Osteoblast (primary cell): ENCODE data around the gene ABHD17B. TPM values are rescaled to one million over a fixed set of nuclear protein-coding genes. Genes with fewer than 3 reads are reported as not detected.

Experiments
- DNase-seq: peaks from one replicate; pipeline ENCODE4 v3.0.0; 2011; ENCODE audit warnings: low spot score, mixed read lengths; ENCODE audit not compliant: insufficient read length; ENCODE audit errors: missing footprints
- H2AFZ ChIP-seq: 2 replicates; pipeline ENCODE4 v1.6.0; 2011; ENCODE audit warnings: mild to moderate bottlenecking, low read length
- H3K27ac ChIP-seq: 2 replicates; pipeline ENCODE4 v1.5.1; 2011; ENCODE audit warnings: mild to moderate bottlenecking, low read depth, low read length, moderate library complexity
- H3K27me3 ChIP-seq: 2 replicates; pipeline ENCODE4 v1.6.0; 2012; ENCODE audit warnings: mild to moderate bottlenecking, control low read depth, inconsistent platforms, low read length, moderate library complexity; ENCODE audit not compliant: insufficient read depth
- H3K36me3 ChIP-seq: 2 replicates; pipeline ENCODE4 v1.5.1; 2011; ENCODE audit warnings: mild to moderate bottlenecking, low read length, control low read depth, moderate library complexity; ENCODE audit not compliant: insufficient read depth
- H3K4me1 ChIP-seq: 2 replicates; pipeline ENCODE4 v1.5.1; 2011; ENCODE audit warnings: mild to moderate bottlenecking, low read length, control low read depth, moderate library complexity; ENCODE audit not compliant: insufficient read depth
- H3K4me2 ChIP-seq: 2 replicates; pipeline ENCODE4 v1.6.0; 2011; ENCODE audit warnings: mild to moderate bottlenecking, low read length; ENCODE audit not compliant: insufficient read depth
- H3K4me3 ChIP-seq: fragments of 200-600 bp; sonication (generic); 3 replicates; pipeline ENCODE4 v1.5.1; 2012; ENCODE audit warnings: mild to moderate bottlenecking, low read length, inconsistent platforms; ENCODE audit not compliant: insufficient read depth
- H3K79me2 ChIP-seq: 2 replicates; pipeline ENCODE4 v1.6.0; 2012; ENCODE audit warnings: mild to moderate bottlenecking, low read length, control low read depth, inconsistent platforms; ENCODE audit not compliant: insufficient read depth
- H3K9me3 ChIP-seq: 2 replicates; pipeline ENCODE4 v1.5.1; 2011; ENCODE audit warnings: low read depth, low read length, control low read depth
- H4K20me1 ChIP-seq: 2 replicates; pipeline ENCODE4 v1.6.0; 2012; ENCODE audit warnings: mild to moderate bottlenecking, low read length, control low read depth; ENCODE audit not compliant: insufficient read depth
- small RNA-seq: library from RNA; depleted of rRNA; stranded (forward); fragments of <200 nt; gene quantifications from one replicate; pipeline ENCODE3, GENCODE V24; 2012
- total RNA-seq: library from RNA; depleted of rRNA; stranded (reverse); fragments of >200 nt; gene quantifications from 2 replicates; pipeline ENCODE4 v1.2.3, GENCODE V29; 2012
- TF ChIP-seq, protein P1 (sequence below): IDR thresholded peaks from 2 replicates; pipeline ENCODE4 v1.5.1; 2011; ENCODE audit warnings: mild to moderate bottlenecking, low read depth, low read length, moderate library complexity; ENCODE audit errors: extremely low read depth

The ABHD17B gene
- total RNA-seq, 1 donor = 21.4 TPM

DNA sequence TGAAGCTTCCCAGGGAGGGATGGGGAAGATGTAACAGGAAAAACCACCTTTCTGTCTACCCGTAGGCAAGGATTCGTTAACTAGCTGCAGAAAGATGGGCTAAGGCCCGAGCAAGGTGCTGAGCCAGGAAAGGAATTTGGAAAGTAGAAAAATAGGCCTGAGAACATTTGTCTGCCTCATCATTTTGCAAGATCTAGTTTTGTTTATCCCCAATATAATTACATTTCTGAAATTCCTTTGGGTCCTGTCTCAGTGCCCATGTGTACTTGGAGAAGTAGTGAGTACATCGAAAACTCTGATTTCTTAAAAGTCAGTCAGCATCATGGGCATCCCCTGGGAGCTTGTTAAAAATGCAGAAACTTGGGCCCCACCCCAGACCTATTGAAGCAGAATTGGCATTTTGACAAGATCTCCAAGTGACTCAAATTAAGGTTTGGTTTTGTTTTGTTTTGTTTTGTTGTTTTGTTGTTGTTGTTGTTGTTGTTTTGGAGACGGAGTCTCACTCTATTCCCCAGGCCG lies 90.5 kb downstream of the ABHD17B start:
- peaks cover 5% of the 10 kb centered on the region for H3K4me1 ChIP-seq
- no peak overlapping the region for H3K4me2 ChIP-seq
- no peak for DNase-seq
- TF ChIP-seq, protein P1, sequence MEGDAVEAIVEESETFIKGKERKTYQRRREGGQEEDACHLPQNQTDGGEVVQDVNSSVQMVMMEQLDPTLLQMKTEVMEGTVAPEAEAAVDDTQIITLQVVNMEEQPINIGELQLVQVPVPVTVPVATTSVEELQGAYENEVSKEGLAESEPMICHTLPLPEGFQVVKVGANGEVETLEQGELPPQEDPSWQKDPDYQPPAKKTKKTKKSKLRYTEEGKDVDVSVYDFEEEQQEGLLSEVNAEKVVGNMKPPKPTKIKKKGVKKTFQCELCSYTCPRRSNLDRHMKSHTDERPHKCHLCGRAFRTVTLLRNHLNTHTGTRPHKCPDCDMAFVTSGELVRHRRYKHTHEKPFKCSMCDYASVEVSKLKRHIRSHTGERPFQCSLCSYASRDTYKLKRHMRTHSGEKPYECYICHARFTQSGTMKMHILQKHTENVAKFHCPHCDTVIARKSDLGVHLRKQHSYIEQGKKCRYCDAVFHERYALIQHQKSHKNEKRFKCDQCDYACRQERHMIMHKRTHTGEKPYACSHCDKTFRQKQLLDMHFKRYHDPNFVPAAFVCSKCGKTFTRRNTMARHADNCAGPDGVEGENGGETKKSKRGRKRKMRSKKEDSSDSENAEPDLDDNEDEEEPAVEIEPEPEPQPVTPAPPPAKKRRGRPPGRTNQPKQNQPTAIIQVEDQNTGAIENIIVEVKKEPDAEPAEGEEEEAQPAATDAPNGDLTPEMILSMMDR = no peak
- H3K79me2 ChIP-seq = no peaks in the 10 kb centered on the region
- H2AFZ ChIP-seq = no peak overlapping the region
- no peak overlapping the region for H3K27ac ChIP-seq
- H3K27me3 ChIP-seq = no peaks in the 10 kb centered on the region
- no peaks in the 10 kb centered on the region for H3K36me3 ChIP-seq
- no peaks in the 10 kb centered on the region for H3K9me3 ChIP-seq
- H4K20me1 ChIP-seq = no peaks in the 10 kb centered on the region
- H3K4me3 ChIP-seq = no peak overlapping the region

DNA sequence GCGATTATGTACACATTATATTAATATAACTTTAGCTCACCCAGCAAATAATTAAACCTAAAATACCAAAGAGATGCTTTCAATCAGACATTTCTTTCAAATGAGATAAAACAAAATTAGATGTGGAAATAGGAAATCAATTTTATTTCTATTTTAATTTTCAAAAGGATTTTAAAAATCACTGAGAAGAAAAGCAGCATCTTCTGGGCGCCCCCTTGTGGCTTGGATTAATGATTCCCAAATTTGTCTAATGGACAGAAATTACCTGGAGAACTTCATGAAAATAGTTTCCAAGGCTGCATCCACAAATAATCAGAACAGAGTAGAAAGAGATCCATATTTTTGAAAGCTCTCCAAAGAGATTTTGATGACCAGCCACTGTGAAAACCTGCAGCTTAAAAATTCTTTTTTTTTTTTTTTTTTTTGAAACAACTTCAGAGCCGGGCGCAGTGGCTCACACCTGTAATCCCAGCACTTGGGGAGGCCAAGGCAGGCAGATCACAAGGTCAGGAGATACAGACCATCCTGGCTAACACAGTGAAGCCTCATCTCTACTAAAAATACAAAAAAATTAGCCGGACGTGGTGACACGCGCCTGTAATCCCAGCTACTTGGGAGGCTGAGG lies 91.8 kb downstream of the ABHD17B start:
- H3K9me3 ChIP-seq = no peaks in the 10 kb centered on the region
- no peak overlapping the region for H3K27ac ChIP-seq
- DNase-seq = no peak
- peaks cover 5% of the 10 kb centered on the region for H3K4me1 ChIP-seq
- no peak overlapping the region for H3K4me2 ChIP-seq
- H3K79me2 ChIP-seq = no peaks in the 10 kb centered on the region
- no peak overlapping the region for H2AFZ ChIP-seq
- TF ChIP-seq, protein P1 = peak; percentile 82
- H3K4me3 ChIP-seq = no peak overlapping the region
- H3K27me3 ChIP-seq = no peaks in the 10 kb centered on the region
- H3K36me3 ChIP-seq = no peaks in the 10 kb centered on the region
- no peaks in the 10 kb centered on the region for H4K20me1 ChIP-seq

DNA sequence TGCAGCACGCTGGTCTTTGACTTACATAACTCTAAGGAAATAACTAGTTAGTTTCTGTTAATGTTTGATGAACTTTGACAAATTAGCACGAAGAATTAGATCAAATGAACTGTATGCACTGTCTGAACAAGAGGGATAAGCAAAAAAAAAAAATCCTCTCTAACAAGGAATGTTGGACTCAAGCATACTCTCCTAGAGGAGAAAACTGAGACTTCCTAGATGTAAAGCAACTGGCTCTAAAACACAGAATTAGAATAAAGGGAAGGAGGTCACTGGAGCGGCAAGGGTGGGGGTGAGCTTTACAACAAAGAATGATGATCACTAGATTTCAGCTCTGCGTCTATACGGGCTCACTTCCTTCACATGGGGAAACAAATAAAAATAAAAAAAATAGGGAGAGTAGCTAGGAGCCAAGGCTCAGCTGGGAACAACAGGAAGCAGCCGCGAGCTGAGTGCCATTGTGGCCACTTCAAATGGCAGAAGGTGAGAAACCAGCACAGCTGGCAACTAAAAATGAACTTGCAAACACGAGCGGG lies 94.0 kb downstream of the ABHD17B start:
- no peaks in the 10 kb centered on the region for H3K27me3 ChIP-seq
- no peaks in the 10 kb centered on the region for H3K79me2 ChIP-seq
- H3K27ac ChIP-seq = no peak overlapping the region
- no peak overlapping the region for H2AFZ ChIP-seq
- no peak overlapping the region for H3K4me2 ChIP-seq
- H3K9me3 ChIP-seq = no peaks in the 10 kb centered on the region
- no peak overlapping the region for H3K4me3 ChIP-seq
- TF ChIP-seq, protein P1 = no peak
- H4K20me1 ChIP-seq = no peaks in the 10 kb centered on the region
- H3K36me3 ChIP-seq = no peaks in the 10 kb centered on the region
- peaks cover 11% of the 10 kb centered on the region for H3K4me1 ChIP-seq
- DNase-seq = no peak

Small RNAs within 50 kb of the gene (small RNA-seq; reads per million reads assigned to genes)
- not detected for gene RF00019

Other genes starting within 250 kb of the ABHD17B start
- gene CEMIP2, start 142.7 kb downstream of the ABHD17B start, total RNA-seq = 56.9 and 66.2 TPM in 2 replicates
- gene C9orf85, start 446 bp upstream of the ABHD17B start, total RNA-seq = 11.2 and 12.1 TPM in 2 replicates
- not detected in 2 replicates for gene C9orf57, start 149.4 kb upstream of the ABHD17B start, total RNA-seq
- not detected in 2 replicates for gene GDA, start 238.2 kb upstream of the ABHD17B start, total RNA-seq